ENCODE measurements around the gene LIPA.

The LIPA gene

GRCh38 chr10:89235073-89235798, 16.3 kb downstream of the LIPA start:
- H3K4me1 ChIP-seq (ENCODE audit: low read length) = peaks cover 11% of the 10 kb centered on the region
- no peak overlapping the region for H3K4me3 ChIP-seq (ENCODE audit: low read length)
- no peaks in the 10 kb centered on the region for H3K9me3 ChIP-seq (ENCODE audit: insufficient read depth, low read length)
- no peaks in the 10 kb centered on the region for H4K20me1 ChIP-seq (ENCODE audit: insufficient read depth, low read length)
- no peaks in the 10 kb centered on the region for H3K36me3 ChIP-seq (replicated peaks; ENCODE audit: low read depth, low read length)
- TF ChIP-seq, protein P1, sequence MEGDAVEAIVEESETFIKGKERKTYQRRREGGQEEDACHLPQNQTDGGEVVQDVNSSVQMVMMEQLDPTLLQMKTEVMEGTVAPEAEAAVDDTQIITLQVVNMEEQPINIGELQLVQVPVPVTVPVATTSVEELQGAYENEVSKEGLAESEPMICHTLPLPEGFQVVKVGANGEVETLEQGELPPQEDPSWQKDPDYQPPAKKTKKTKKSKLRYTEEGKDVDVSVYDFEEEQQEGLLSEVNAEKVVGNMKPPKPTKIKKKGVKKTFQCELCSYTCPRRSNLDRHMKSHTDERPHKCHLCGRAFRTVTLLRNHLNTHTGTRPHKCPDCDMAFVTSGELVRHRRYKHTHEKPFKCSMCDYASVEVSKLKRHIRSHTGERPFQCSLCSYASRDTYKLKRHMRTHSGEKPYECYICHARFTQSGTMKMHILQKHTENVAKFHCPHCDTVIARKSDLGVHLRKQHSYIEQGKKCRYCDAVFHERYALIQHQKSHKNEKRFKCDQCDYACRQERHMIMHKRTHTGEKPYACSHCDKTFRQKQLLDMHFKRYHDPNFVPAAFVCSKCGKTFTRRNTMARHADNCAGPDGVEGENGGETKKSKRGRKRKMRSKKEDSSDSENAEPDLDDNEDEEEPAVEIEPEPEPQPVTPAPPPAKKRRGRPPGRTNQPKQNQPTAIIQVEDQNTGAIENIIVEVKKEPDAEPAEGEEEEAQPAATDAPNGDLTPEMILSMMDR (IDR thresholded peaks at IDR 0.05; ENCODE audit: low read depth, low read length) = no peak
- H2AFZ ChIP-seq (ENCODE audit: low read depth, low read length) = no peak overlapping the region
- no peak overlapping the region for H3K27ac ChIP-seq (ENCODE audit: low read length)
- H3K79me2 ChIP-seq (ENCODE audit: low read length) = no peaks in the 10 kb centered on the region
- no peak overlapping the region for H3K4me2 ChIP-seq (ENCODE audit: low read length)
- H3K27me3 ChIP-seq (ENCODE audit: low read depth, low read length) = no peaks in the 10 kb centered on the region
- no peak overlapping the region for H3K9ac ChIP-seq (ENCODE audit: low read length)

DNA sequence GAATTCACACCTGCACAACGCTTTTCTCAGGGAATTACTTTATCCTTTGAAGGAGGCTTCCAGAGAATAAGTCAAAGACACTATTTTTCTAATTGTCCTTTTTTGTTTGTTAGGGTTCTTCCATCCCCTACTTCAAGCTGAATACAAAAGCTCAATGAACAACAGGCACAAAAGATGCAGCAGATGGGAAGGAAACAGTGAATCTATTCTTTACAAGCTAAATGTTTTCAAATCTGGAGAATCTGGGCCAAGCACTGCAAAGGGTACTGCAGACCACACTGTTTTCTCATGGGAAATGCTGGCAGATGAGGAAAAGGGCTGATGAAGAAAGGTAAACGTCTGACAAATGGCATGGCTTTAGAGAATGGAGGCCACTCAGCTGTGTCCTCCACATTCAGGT, 18.5 kb downstream of the LIPA start:
- no peaks in the 10 kb centered on the region for H3K36me3 ChIP-seq (replicated peaks; ENCODE audit: low read depth, low read length)
- H3K4me2 ChIP-seq (ENCODE audit: low read length) = no peak overlapping the region
- no peaks in the 10 kb centered on the region for H3K27me3 ChIP-seq (ENCODE audit: low read depth, low read length)
- TF ChIP-seq, protein P1 (IDR thresholded peaks at IDR 0.05; ENCODE audit: low read depth, low read length) = no peak
- no peak for TF ChIP-seq EZH2phosphoT487 (IDR thresholded peaks at IDR 0.05; ENCODE audit: low read depth)
- H3K79me2 ChIP-seq (ENCODE audit: low read length) = no peaks in the 10 kb centered on the region
- no peaks in the 10 kb centered on the region for H4K20me1 ChIP-seq (ENCODE audit: insufficient read depth, low read length)
- no peak overlapping the region for H3K4me3 ChIP-seq (ENCODE audit: low read length)
- no peak overlapping the region for H3K9ac ChIP-seq (ENCODE audit: low read length)
- H3K27ac ChIP-seq (ENCODE audit: low read length) = no peak overlapping the region
- no peaks in the 10 kb centered on the region for H3K9me3 ChIP-seq (ENCODE audit: insufficient read depth, low read length)
- peaks cover 6% of the 10 kb centered on the region for H3K4me1 ChIP-seq (ENCODE audit: low read length)
- H2AFZ ChIP-seq (ENCODE audit: low read depth, low read length) = no peak overlapping the region

DNA sequence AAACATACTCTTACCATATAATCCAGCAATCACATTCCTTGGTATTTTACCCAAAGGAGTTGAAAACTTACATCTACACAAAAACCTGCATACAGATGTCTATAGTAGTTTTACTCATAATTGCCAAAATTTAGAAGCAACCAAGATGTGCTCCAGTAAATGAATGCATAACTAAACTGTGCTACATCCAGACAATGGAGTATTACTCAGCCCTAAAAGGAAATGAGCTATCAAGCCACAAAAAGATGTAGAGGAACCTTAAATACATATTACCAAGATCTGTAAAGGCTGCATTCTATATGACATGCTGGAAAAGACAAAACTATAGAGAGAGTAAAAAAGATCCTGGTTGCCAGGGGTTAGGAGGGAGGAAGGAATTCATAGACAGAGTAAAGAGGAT, 22.6 kb downstream of the LIPA start:
- Histone ChIP-seq H4K20me1 (ENCODE audit: insufficient read depth, low read length) (no peaks in the 10 kb centered on the region), H2AFZ (ENCODE audit: low read depth, low read length) (no peak overlapping the region), H3K79me2 (ENCODE audit: low read length) (no peaks in the 10 kb centered on the region), H3K27ac (ENCODE audit: low read length) (no peak overlapping the region), H3K4me3 (ENCODE audit: low read length) (no peak overlapping the region), H3K27me3 (ENCODE audit: low read depth, low read length) (no peaks in the 10 kb centered on the region), H3K4me2 (ENCODE audit: low read length) (no peak overlapping the region), H3K36me3 (replicated peaks; ENCODE audit: low read depth, low read length) (no peaks in the 10 kb centered on the region), H3K9me3 (ENCODE audit: insufficient read depth, low read length) (no peaks in the 10 kb centered on the region), H3K9ac (ENCODE audit: low read length) (no peak overlapping the region), H3K4me1 (ENCODE audit: low read length) (no peaks in the 10 kb centered on the region)
- TF ChIP-seq, protein P1 (IDR thresholded peaks at IDR 0.05; ENCODE audit: low read depth, low read length) = no peak
- TF ChIP-seq EZH2phosphoT487 (IDR thresholded peaks at IDR 0.05; ENCODE audit: low read depth) = no peak

DNA sequence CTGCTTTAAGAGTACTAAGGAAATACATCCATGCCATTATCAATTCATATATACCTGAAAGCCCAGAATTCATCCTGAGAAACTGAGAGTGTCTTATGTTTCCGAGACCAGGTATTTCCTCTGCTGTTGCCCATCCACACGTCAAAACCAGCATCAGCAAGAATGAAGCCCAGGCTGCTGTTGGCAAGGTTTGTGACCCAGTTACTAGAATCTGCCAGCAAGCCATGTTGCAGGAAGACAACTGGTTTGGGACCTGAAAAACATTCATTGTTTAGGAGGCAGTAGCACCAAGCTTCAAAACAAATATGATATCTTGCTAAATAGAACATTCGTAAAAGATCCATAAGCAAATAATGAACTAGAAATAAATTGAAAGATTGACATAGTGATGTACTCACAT, 23.4 kb downstream of the LIPA start:
- H3K4me2 ChIP-seq (ENCODE audit: low read length) = no peak overlapping the region
- no peaks in the 10 kb centered on the region for H3K4me1 ChIP-seq (ENCODE audit: low read length)
- no peak overlapping the region for H3K4me3 ChIP-seq (ENCODE audit: low read length)
- H4K20me1 ChIP-seq (ENCODE audit: insufficient read depth, low read length) = no peaks in the 10 kb centered on the region
- no peaks in the 10 kb centered on the region for H3K27me3 ChIP-seq (ENCODE audit: low read depth, low read length)
- H3K36me3 ChIP-seq (replicated peaks; ENCODE audit: low read depth, low read length) = no peaks in the 10 kb centered on the region
- TF ChIP-seq EZH2phosphoT487 (IDR thresholded peaks at IDR 0.05; ENCODE audit: low read depth) = no peak
- TF ChIP-seq, protein P1 (IDR thresholded peaks at IDR 0.05; ENCODE audit: low read depth, low read length) = no peak
- H3K27ac ChIP-seq (ENCODE audit: low read length) = no peak overlapping the region
- H3K79me2 ChIP-seq (ENCODE audit: low read length) = no peaks in the 10 kb centered on the region
- H2AFZ ChIP-seq (ENCODE audit: low read depth, low read length) = no peak overlapping the region
- H3K9ac ChIP-seq (ENCODE audit: low read length) = no peak overlapping the region
- no peaks in the 10 kb centered on the region for H3K9me3 ChIP-seq (ENCODE audit: insufficient read depth, low read length)
